Activated B cell treated with CpG ODN at 0.5 μM for 24 hours (primary cell): ENCODE measurements around the gene FHIT. TPM values are rescaled to one million over a fixed set of nuclear protein-coding genes. Genes with fewer than 3 reads are reported as not detected.

Source experiments
- ATAC-seq: fragments of 200-7000 bp; cut with Tn5 transposase; one replicate; pipeline ENCODE4 v1.10.0; 2021; ENCODE audit warnings: low read depth, mild to moderate bottlenecking, moderate library complexity
- CTCF ChIA-PET: fragments of 350-600 bp; sonication (Branson Sonifier 250); formaldehyde crosslinking; loops from one replicate; lab custom pipeline; 2021; ENCODE audit warnings: antibody characterized with exemption; lab: Charles Lee
- POLR2A ChIA-PET: fragments of 350-600 bp; sonication (Branson Sonifier 250); formaldehyde crosslinking; loops from one replicate; lab custom pipeline; 2021; ENCODE audit warnings: antibody characterized with exemption; lab: Charles Lee
- DNase-seq: peaks from one replicate; pipeline ENCODE4 v3.0.0; 2022
- H3K27ac Mint-ChIP-seq: one replicate; pipeline ENCODE4 v1.8.0; 2020; ENCODE audit warnings: mixed read lengths
- H3K27me3 Mint-ChIP-seq: one replicate; pipeline ENCODE4 v1.8.0; 2021; ENCODE audit warnings: mixed read lengths
- H3K36me3 Mint-ChIP-seq: one replicate; pipeline ENCODE4 v1.8.0; 2021; ENCODE audit warnings: low read depth, mixed read lengths
- H3K4me1 Mint-ChIP-seq: one replicate; pipeline ENCODE4 v1.8.0; 2021; ENCODE audit warnings: mixed read lengths
- H3K4me3 Mint-ChIP-seq: one replicate; pipeline ENCODE4 v1.8.0; 2020; ENCODE audit warnings: mild to moderate bottlenecking, mixed read lengths
- H3K9me3 Mint-ChIP-seq: one replicate; pipeline ENCODE4 v1.8.0; 2020; ENCODE audit warnings: mixed read lengths
- CTCF ChIP-seq: fragments of 200-600 bp; IDR thresholded peaks from one replicate; pipeline ENCODE4 v1.8.0; 2022; ENCODE audit warnings: antibody characterized with exemption, mild to moderate bottlenecking
- intact Hi-C: fragments of 100-400 bp; cut with micrococcal nuclease; formaldehyde crosslinking; loops from one replicate; pipeline ENCODE4 v1.15.1; 2024
- total RNA-seq: library from RNA; stranded (reverse); gene quantifications from 2 replicates; pipeline ENCODE4 v1.2.3, GENCODE V29; 2022

Gene FHIT
- total RNA-seq, 1 donor from 2014 or later, result 5.5 TPM

- CTCF ChIA-PET, result interaction anchor here (0.7 kb wide), 1 partner anchor 20 kb away, joined by 3 read pairs; no protein-coding TSS in a partner anchor
- Mint-ChIP-seq H3K4me1 (no peaks in the 10 kb centered on the region), H3K4me3 (no peak overlapping the region), H3K27me3 (no peaks in the 10 kb centered on the region), H3K9me3 (no peaks in the 10 kb centered on the region), H3K27ac (no peak overlapping the region), H3K36me3 (no peaks in the 10 kb centered on the region)
- POLR2A ChIA-PET, result no interaction called here
- intact Hi-C loops, result no loop called here
- no peak for DNase-seq
- ATAC-seq, result no peak
- TF ChIP-seq CTCF, result no peak
These were observed 826.3 kb downstream of the FHIT start for GRCh38 chr3:60424942-60425341.

GRCh38 chr3:60424034-60424433, 827.2 kb downstream of the FHIT start:
- Mint-ChIP-seq H3K4me1 (no peaks in the 10 kb centered on the region), H3K27me3 (no peaks in the 10 kb centered on the region), H3K36me3 (no peaks in the 10 kb centered on the region), H3K27ac (no peak overlapping the region), H3K9me3 (no peaks in the 10 kb centered on the region), H3K4me3 (no peak overlapping the region)
- ChIA-PET CTCF (interaction anchor here (0.7 kb wide), 1 partner anchor 19 kb away, joined by 3 read pairs; no protein-coding TSS in a partner anchor), POLR2A (no interaction called here)
- DNase-seq, result no peak
- intact Hi-C loops, result no loop called here
- no peak for ATAC-seq
- no peak for TF ChIP-seq CTCF

GRCh38 chr3:60423556-60423955, 827.7 kb downstream of the FHIT start:
- Mint-ChIP-seq H3K27ac (no peak overlapping the region), H3K36me3 (no peaks in the 10 kb centered on the region), H3K27me3 (no peaks in the 10 kb centered on the region), H3K4me3 (no peak overlapping the region), H3K4me1 (no peaks in the 10 kb centered on the region), H3K9me3 (no peaks in the 10 kb centered on the region)
- intact Hi-C loops, result no loop called here
- DNase-seq (no peak), ATAC-seq (no peak)
- CTCF ChIA-PET, result no interaction called here
- POLR2A ChIA-PET, result no interaction called here
- no peak for TF ChIP-seq CTCF

GRCh38 chr3:60421749-60422446, 829.4 kb downstream of the FHIT start:
- ChIA-PET POLR2A (no interaction called here), CTCF (no interaction called here)
- Mint-ChIP-seq H3K27me3 (no peaks in the 10 kb centered on the region), H3K27ac (no peak overlapping the region), H3K4me1 (no peaks in the 10 kb centered on the region), H3K36me3 (no peaks in the 10 kb centered on the region), H3K4me3 (no peak overlapping the region), H3K9me3 (no peaks in the 10 kb centered on the region)
- ATAC-seq (no peak), DNase-seq (no peak)
- intact Hi-C loops, result no loop called here
- no peak for TF ChIP-seq CTCF

GRCh38 chr3:60417576-60417975, 833.7 kb downstream of the FHIT start:
- Mint-ChIP-seq H3K4me1 (no peaks in the 10 kb centered on the region), H3K27ac (no peak overlapping the region), H3K9me3 (no peaks in the 10 kb centered on the region), H3K4me3 (no peak overlapping the region), H3K27me3 (no peaks in the 10 kb centered on the region), H3K36me3 (no peaks in the 10 kb centered on the region)
- intact Hi-C loops, result no loop called here
- no peak for DNase-seq
- ChIA-PET CTCF (no interaction called here), POLR2A (no interaction called here)
- ATAC-seq, result no peak
- no peak for TF ChIP-seq CTCF
